Measurements from ENCODE around the gene RUVBL1.

GRCh38 chr3:128069271-128069670, 54.3 kb downstream of the RUVBL1 start:
- TF ChIP-seq CTCF (conservative IDR thresholded peaks at IDR 0.05 in 1 of 2, IDR thresholded peaks at IDR 0.05 in 1 of 2; ENCODE audit: extremely low read depth in 1 of 2, insufficient read depth in 1 of 2, low read depth in 1 of 2, low read length in 2 of 2): no peak
- no peak for TF ChIP-seq EZH2 (IDR thresholded peaks at IDR 0.05; ENCODE audit: borderline replicate concordance, low read length)
